ENCODE results near the gene MREG.
"Not testable (repeated sequence)": the region's sequence is repeated elsewhere in the genome, so short reads cannot be mapped to it uniquely, and the experiment has no call there.

MREG gene

DNA sequence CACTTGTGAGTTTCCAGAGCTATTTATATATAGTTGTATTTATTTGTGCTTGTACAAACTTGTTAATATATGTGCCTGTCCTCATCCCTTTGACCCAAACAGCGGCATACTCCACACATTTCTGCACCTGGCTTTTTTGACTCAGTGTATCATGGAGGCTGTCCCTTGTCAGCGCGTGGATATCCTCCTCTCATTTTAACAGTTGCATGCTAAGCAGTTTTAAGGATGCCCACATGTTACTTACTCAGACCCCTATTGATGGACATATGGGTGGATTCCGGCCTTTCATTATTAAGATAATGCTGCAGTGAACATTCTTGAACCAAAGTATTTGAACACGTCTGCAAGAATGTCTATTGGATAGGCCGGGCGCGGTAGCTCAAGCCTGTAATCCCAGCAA lies 655 bp upstream of the MREG start:
- no peaks in the 10 kb centered on the region for H3K36me3 ChIP-seq
- intact Hi-C loops (cut with DNase I; ENCODE audit: low total_unique reads): loop anchor here (10.0 kb wide), 2 partner anchors 59 to 1871 kb away; no protein-coding TSS in a partner anchor
- DNase-seq: no peak
- H3K27ac ChIP-seq: no peak overlapping the region
- TF ChIP-seq, protein P1, sequence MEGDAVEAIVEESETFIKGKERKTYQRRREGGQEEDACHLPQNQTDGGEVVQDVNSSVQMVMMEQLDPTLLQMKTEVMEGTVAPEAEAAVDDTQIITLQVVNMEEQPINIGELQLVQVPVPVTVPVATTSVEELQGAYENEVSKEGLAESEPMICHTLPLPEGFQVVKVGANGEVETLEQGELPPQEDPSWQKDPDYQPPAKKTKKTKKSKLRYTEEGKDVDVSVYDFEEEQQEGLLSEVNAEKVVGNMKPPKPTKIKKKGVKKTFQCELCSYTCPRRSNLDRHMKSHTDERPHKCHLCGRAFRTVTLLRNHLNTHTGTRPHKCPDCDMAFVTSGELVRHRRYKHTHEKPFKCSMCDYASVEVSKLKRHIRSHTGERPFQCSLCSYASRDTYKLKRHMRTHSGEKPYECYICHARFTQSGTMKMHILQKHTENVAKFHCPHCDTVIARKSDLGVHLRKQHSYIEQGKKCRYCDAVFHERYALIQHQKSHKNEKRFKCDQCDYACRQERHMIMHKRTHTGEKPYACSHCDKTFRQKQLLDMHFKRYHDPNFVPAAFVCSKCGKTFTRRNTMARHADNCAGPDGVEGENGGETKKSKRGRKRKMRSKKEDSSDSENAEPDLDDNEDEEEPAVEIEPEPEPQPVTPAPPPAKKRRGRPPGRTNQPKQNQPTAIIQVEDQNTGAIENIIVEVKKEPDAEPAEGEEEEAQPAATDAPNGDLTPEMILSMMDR (IDR thresholded peaks at IDR 0.05): no peak
- H3K27me3 ChIP-seq: no peaks in the 10 kb centered on the region
- H3K9me3 ChIP-seq: no peaks in the 10 kb centered on the region
- peak overlapping the region in 1 of 2 donors; percentile 59 for H3K4me3 ChIP-seq
- peaks cover 0 to 8% (median 3%) of the 10 kb centered on the region in 4 donors for H3K4me1 ChIP-seq

DNA sequence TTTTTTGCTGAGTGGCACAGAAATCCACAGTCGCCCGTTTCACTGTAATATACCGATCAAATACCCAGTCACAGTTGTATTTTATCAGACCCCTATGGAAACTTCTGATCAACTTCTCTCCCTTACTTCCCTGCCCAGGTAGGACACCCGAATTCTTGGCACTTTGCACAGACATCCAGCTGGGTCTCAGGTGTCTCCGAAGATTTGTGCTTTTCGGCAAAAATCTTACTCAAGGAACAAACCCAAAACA lies 596 bp downstream of the MREG start:
- Histone ChIP-seq H3K9me3 (no peaks in the 10 kb centered on the region), H3K27ac (peak overlapping the region; percentile 33 to 51), H3K4me1 (peaks cover 0 to 8% (median 3%) of the 10 kb centered on the region in 4 donors), H3K27me3 (no peaks in the 10 kb centered on the region), H3K4me3 (peak overlapping the region; percentile 59 to 71), H3K36me3 (no peaks in the 10 kb centered on the region)
- intact Hi-C loops (cut with DNase I; ENCODE audit: low total_unique reads): loop anchor here (10.0 kb wide), 2 partner anchors 58 to 1872 kb away; no protein-coding TSS in a partner anchor
- no peak for DNase-seq
- TF ChIP-seq, protein P1 (IDR thresholded peaks at IDR 0.05): no peak

DNA sequence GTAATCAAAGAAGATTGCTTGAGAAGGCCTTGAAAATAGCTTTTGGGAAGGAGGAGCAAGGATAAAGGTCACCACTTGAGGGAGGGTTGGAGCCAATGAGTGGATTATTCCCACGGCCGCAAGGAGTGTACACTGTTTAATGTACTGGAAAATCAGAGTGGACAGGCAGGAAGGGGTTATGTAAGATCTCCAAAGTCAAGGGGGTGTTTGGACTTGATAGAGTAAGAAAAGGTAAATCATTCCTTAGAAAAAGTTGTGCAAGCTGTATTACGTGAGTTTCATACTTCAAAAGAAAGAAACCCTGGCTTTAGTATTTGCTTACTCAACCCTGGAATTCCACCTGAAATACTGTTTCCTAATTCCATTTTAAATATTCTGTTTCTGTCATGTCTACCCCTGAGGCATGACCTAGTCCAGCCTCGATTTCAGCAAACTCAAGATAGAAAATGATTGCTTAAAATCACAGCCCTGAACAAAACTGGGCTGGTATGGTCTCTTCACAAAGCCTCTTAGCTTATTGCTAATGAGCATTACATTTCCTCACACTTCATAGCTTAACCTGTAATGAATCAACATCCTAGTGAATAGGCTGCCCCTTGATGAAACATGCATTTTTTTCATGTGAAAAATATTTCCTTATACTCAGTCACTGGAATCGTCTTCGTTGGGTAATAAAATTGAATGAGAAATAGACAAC lies 1.1 kb downstream of the MREG start:
- H3K4me3 ChIP-seq: peak overlapping the region; percentile 59 to 71
- H3K4me1 ChIP-seq: peaks cover 0 to 8% (median 3%) of the 10 kb centered on the region in 4 donors
- H3K27me3 ChIP-seq: no peaks in the 10 kb centered on the region
- no peaks in the 10 kb centered on the region for H3K9me3 ChIP-seq
- no peaks in the 10 kb centered on the region for H3K36me3 ChIP-seq
- TF ChIP-seq, protein P1 (IDR thresholded peaks at IDR 0.05): no peak
- no peak overlapping the region for H3K27ac ChIP-seq
- intact Hi-C loops (cut with DNase I; ENCODE audit: low total_unique reads): loop anchor here (10.0 kb wide), 2 partner anchors 57 to 1873 kb away; no protein-coding TSS in a partner anchor
- DNase-seq: no peak

DNA sequence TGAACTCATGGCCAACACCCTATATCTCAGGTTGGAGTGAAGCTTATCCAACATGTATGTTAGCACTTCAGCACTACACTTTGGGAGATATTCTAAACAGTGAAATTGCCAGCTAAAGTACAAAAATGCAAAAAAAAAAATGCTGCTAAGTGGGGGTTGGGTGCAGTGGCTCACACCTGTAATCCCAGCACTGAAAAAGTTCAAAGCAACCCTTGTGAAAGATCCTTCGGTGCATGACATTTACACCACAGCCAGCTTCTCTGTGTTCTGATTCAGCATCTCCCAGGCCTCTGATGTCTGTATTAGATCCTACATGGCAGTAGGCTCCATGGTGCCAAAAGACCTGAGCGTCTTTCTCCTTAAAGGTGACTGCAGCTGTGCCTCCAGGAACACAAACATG lies 4.1 kb downstream of the MREG start:
- H3K4me1 ChIP-seq: peaks cover 0 to 16% (median 3%) of the 10 kb centered on the region in 4 donors
- H3K9me3 ChIP-seq; H3K4me3 ChIP-seq; DNase-seq; H3K36me3 ChIP-seq; H3K27me3 ChIP-seq; H3K27ac ChIP-seq; intact Hi-C loops (cut with DNase I; ENCODE audit: low total_unique reads): not testable (repeated sequence)

DNA sequence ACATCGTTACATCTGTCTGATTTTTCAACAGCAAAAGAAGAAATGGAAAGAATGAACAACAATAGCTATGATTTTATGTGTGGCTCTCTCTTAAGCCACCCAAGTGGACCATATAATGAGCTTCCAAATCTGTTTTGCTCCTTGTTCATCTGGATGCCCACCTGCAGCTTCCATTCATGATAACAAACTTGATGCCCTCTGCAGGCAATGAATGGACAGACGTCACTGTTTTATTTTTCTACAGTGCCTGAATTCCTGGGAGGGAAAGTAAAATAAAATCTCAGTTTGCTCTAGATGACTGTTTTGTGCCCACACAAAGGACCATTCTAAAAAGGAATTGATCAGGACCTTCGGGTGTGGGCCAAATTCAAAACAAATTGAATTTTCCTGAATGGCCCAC lies 5.0 kb downstream of the MREG start:
- intact Hi-C loops (cut with DNase I; ENCODE audit: low total_unique reads): no loop called here
- H3K27me3 ChIP-seq: no peaks in the 10 kb centered on the region
- no peak overlapping the region for H3K27ac ChIP-seq
- DNase-seq: no peak
- H3K9me3 ChIP-seq: no peaks in the 10 kb centered on the region
- peaks cover 0 to 9% (median 0%) of the 10 kb centered on the region in 4 donors for H3K4me1 ChIP-seq
- no peak overlapping the region for H3K4me3 ChIP-seq
- no peaks in the 10 kb centered on the region for H3K36me3 ChIP-seq
- TF ChIP-seq, protein P1 (IDR thresholded peaks at IDR 0.05): no peak

DNA sequence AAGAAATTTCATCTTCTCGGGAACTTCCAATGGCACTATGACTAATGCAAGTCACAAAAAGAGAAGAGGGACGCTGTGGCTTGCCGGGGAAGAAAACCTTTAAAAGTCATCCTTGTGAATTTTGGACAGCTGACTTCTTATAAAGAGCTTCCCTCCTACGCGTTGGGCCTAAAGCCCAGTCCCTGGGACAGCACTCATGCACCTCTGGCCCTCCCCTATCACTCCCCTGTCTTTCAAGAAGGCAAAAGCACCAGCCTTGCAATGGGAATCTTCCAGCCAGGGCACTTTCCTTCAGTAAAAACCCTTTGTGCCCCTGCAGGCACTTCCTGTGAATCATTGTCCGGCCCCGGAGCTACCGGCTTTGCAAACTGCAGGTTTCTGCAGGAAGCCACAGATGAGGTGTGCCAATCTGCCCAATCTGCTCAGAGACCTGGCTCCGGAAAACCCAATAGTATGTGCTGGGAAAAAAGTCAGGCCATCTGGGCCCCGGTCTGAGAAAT lies 7.1 kb downstream of the MREG start:
- intact Hi-C loops (cut with DNase I; ENCODE audit: low total_unique reads): no loop called here
- no peak overlapping the region for H3K27ac ChIP-seq
- DNase-seq: no peak
- H3K27me3 ChIP-seq: no peaks in the 10 kb centered on the region
- peaks cover 0 to 9% (median 0%) of the 10 kb centered on the region in 4 donors for H3K4me1 ChIP-seq
- H3K4me3 ChIP-seq: no peak overlapping the region
- TF ChIP-seq, protein P1 (IDR thresholded peaks at IDR 0.05): no peak
- H3K36me3 ChIP-seq: no peaks in the 10 kb centered on the region
- no peaks in the 10 kb centered on the region for H3K9me3 ChIP-seq

Measured in tibial artery (tissue), 4 donors.